BE2C (cell line): ENCODE results near the gene ADGRL3.

Source experiments
- DNase-seq: peaks from one replicate; pipeline ENCODE4 v3.0.0-alpha.2; 2020
- H3K27me3 ChIP-seq: fragments of 250-450 bp; sonication (Bioruptor Pico); 2 replicates; pipeline ENCODE4 v1.5.1; 2020; ENCODE audit warnings: mild to moderate bottlenecking
- H3K36me3 ChIP-seq: fragments of 250-450 bp; sonication (Bioruptor Pico); 2 replicates; pipeline ENCODE4 v1.5.1; 2020; ENCODE audit warnings: mild to moderate bottlenecking
- H3K4me1 ChIP-seq: fragments of 250-450 bp; sonication (Bioruptor Pico); 2 replicates; pipeline ENCODE4 v1.5.1; 2020
- H3K4me3 ChIP-seq: 2 replicates; pipeline ENCODE4 v1.5.1; 2011; ENCODE audit warnings: low read depth, low read length
- H3K9me3 ChIP-seq: fragments of 250-450 bp; sonication (Bioruptor Pico); 2 replicates; pipeline ENCODE4 v1.5.1; 2020
- CTCF ChIP-seq: IDR thresholded peaks from 2 replicates; pipeline ENCODE4 v1.5.1; 2012; ENCODE audit warnings: mild to moderate bottlenecking, low read depth, low read length

ADGRL3 gene

GRCh38 chr4:61890321-61890720 is 690.2 kb downstream of the ADGRL3 start:
- Histone ChIP-seq H3K9me3 (no peaks in the 10 kb centered on the region), H3K36me3 (no peaks in the 10 kb centered on the region), H3K4me3 (no peak overlapping the region), H3K4me1 (no peaks in the 10 kb centered on the region), H3K27me3 (no peaks in the 10 kb centered on the region)
- DNase-seq = no peak
- TF ChIP-seq CTCF = no peak

GRCh38 chr4:61891953-61892352 is 691.8 kb downstream of the ADGRL3 start:
- no peak overlapping the region for H3K4me3 ChIP-seq
- TF ChIP-seq CTCF = no peak
- no peaks in the 10 kb centered on the region for H3K9me3 ChIP-seq
- H3K27me3 ChIP-seq = no peaks in the 10 kb centered on the region
- no peak for DNase-seq
- H3K4me1 ChIP-seq = no peaks in the 10 kb centered on the region
- no peaks in the 10 kb centered on the region for H3K36me3 ChIP-seq

GRCh38 chr4:61896634-61897033 is 696.5 kb downstream of the ADGRL3 start:
- no peak for DNase-seq
- Histone ChIP-seq H3K4me3 (no peak overlapping the region), H3K27me3 (no peaks in the 10 kb centered on the region), H3K36me3 (no peaks in the 10 kb centered on the region), H3K9me3 (no peaks in the 10 kb centered on the region), H3K4me1 (no peaks in the 10 kb centered on the region)
- no peak for TF ChIP-seq CTCF

GRCh38 chr4:61909031-61909430 is 708.9 kb downstream of the ADGRL3 start:
- H3K36me3 ChIP-seq = no peaks in the 10 kb centered on the region
- no peak overlapping the region for H3K4me3 ChIP-seq
- no peaks in the 10 kb centered on the region for H3K4me1 ChIP-seq
- no peak for DNase-seq
- no peak for TF ChIP-seq CTCF
- H3K9me3 ChIP-seq = no peaks in the 10 kb centered on the region
- no peaks in the 10 kb centered on the region for H3K27me3 ChIP-seq

- H3K9me3 ChIP-seq = no peaks in the 10 kb centered on the region
- no peak for DNase-seq
- no peak for TF ChIP-seq CTCF
- H3K4me1 ChIP-seq = no peaks in the 10 kb centered on the region
- no peak overlapping the region for H3K4me3 ChIP-seq
- no peaks in the 10 kb centered on the region for H3K36me3 ChIP-seq
- H3K27me3 ChIP-seq = no peaks in the 10 kb centered on the region
These were observed 711.2 kb downstream of the ADGRL3 start for GRCh38 chr4:61911313-61911756.

GRCh38 chr4:61913619-61914018 is 713.5 kb downstream of the ADGRL3 start:
- H3K27me3 ChIP-seq = no peaks in the 10 kb centered on the region
- no peak for DNase-seq
- no peaks in the 10 kb centered on the region for H3K4me1 ChIP-seq

More at GRCh38 chr4:61913619-61914018, 713.5 kb downstream of the ADGRL3 start:
- TF ChIP-seq CTCF = no peak
- Histone ChIP-seq H3K36me3 (no peaks in the 10 kb centered on the region), H3K4me3 (no peak overlapping the region), H3K9me3 (no peaks in the 10 kb centered on the region)
